ENCODE results near the gene MRPS23. TPM values are rescaled to one million over a fixed set of nuclear protein-coding genes. Genes with fewer than 3 reads are reported as not detected.

The MRPS23 gene
- total RNA-seq (10 to 100 TPM; 12.7 to 25.4 (median 15.5) TPM), polyA plus RNA-seq (10 to 100 TPM in 1 of 2 donors, 1 to 10 TPM in 1; 5.8 to 15.8 TPM)

DNA sequence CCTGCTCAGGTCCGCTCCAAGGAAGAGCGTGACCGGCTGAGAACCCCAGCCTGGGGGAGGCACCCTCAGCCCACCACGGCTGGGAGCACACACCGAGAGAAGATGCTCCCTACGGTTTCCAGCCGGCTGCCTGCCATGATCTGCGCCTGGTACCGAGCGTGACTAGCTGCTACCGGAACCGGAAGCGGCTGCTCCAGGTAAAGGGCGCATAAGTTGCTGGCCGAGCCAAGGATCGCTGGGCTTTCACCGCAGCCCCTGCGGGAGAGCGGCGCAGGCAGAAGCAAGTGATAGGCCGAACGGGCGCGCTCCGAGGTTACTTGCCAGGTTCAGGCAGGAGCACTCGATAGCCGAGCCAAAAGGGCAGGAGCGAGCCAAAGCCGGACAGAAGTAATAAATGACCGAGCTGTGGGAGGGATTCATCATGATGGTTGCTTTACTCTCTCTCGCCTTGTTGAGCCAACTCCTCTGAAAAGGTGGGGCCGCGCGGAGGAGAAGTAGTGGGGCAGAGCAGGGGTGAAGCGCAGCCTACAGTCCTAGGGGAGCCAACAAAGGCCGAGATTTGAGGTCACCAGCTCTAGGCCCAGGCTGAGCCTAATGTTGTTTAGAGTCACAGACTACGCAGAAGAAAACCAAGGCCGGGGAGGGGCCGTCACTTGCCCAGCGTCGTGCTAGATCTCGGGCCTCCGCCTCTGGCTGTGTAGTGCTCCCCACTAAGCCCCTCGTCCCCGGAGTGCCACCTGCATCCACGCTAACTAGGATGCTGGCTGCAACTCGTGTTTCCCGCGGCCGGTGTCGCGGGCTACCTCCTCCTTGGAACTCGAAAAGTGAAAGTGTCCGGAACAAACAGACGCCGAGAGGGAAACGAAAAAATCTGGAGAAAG lies at the start of gene MRPS23:
MRPS23 (minus strand) TSS at position 171 of the 881 bp plus-strand sequence; CDS start at position 137, 34 bp downstream.
- H3K27me3 ChIP-seq, result no peaks in the 10 kb centered on the region
- intact Hi-C loops (cut with DNase I), result loop anchor here in 1 of 3 donors (10.0 kb wide), 1 partner anchor 265 kb away; no protein-coding TSS in a partner anchor
- H3K36me3 ChIP-seq, result peaks cover 0 to 5% (median 0%) of the 10 kb centered on the region in 3 donors
- 0 to 1% methylated on average over 54 to 57 of the region's 57 CpGs for WGBS, 2 donors
- FAIRE-seq (peak; percentile 78), ATAC-seq (peak; percentile 92 to 97 (median 94)), DNase-seq (peak; percentile 95 to 99 (median 98))
- peaks cover 21 to 39% (median 26%) of the 10 kb centered on the region in 3 donors for H3K4me1 ChIP-seq
- H3K9me3 ChIP-seq, result no peaks in the 10 kb centered on the region
- H3K4me3 ChIP-seq, result peak within 1 kb of the TSS; percentile 75 to 92 (median 84)
- peak within 1 kb of the TSS; percentile 53 to 96 (median 86) for H3K27ac ChIP-seq
- TF ChIP-seq, protein P1, sequence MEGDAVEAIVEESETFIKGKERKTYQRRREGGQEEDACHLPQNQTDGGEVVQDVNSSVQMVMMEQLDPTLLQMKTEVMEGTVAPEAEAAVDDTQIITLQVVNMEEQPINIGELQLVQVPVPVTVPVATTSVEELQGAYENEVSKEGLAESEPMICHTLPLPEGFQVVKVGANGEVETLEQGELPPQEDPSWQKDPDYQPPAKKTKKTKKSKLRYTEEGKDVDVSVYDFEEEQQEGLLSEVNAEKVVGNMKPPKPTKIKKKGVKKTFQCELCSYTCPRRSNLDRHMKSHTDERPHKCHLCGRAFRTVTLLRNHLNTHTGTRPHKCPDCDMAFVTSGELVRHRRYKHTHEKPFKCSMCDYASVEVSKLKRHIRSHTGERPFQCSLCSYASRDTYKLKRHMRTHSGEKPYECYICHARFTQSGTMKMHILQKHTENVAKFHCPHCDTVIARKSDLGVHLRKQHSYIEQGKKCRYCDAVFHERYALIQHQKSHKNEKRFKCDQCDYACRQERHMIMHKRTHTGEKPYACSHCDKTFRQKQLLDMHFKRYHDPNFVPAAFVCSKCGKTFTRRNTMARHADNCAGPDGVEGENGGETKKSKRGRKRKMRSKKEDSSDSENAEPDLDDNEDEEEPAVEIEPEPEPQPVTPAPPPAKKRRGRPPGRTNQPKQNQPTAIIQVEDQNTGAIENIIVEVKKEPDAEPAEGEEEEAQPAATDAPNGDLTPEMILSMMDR (IDR thresholded peaks at IDR 0.05), result no peak

DNA sequence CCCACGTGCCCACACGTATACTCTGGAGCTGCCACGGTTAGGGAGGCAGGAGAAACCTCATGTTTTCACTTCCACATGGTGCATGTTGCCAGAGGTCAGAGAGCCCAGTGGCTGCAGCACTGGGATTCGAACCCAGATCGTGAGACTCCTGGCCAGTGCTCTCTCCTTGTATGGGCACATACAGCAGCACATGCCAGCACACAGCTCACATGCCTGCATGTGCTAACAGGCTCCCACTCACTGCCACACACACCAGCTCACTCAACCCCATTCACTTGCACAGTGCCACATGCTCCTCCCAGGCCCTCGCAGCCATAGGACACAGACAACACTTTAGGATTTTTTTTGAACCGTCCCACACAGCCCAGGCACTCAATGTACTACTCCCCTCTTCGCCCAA lies 49.5 kb upstream of the MRPS23 start:
- FAIRE-seq (no peak), ATAC-seq (no peak)

DNA sequence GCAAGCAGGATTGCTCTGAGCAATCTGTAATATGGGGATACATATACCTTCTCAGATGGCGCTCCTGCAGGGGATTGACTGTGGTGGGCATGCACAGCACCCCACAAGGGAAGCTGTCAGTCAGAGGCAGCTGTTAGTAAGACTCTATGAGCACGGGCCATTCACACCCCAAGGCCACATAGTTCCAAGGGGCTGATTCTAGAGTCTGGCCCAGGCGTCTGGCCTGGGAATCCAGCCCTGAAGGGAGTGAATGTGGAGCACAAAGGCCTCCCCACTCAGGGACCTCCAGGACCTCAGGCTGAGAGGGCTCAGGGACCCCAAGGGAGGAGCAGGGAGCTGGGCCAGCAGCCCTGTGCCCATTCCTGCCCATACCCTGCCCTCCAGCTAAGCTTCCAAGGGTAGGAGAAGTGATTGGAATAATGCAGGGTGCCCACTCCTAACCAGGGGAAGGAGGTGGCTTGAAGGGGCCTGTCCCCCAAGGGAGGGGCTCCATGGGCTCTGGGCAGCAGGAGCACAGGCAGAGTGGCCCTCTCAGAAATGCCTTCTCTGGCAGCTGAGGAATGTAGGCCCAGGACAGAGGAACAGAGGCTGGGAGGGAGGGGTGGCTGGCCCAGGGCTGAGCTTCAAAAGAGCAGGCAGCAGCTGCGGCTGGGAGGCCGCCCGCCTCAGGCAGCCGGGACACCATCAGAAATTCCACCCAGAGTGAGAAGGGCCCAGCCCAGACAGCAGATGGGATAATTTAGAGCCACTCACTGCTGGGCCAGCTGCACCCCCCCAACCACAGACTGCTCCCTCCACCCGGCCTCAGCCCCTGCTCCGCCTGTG lies 48.9 kb upstream of the MRPS23 start:
- intact Hi-C loops (cut with DNase I), result loop anchor here in 1 of 3 donors (10.0 kb wide), 1 partner anchor 56 kb away; the partner anchor contains the start of gene CUEDC1
- no peaks in the 10 kb centered on the region for H3K36me3 ChIP-seq
- peak in 3 of 4 donors; percentile 5 to 14 (median 11) for ATAC-seq
- no peak for FAIRE-seq
- peaks cover 55 to 77% (median 75%) of the 10 kb centered on the region in 3 donors for H3K4me1 ChIP-seq
- no peak overlapping the region for H3K4me3 ChIP-seq
- H3K27ac ChIP-seq, result peak overlapping the region; percentile 71 to 96 (median 82)
- no peaks in the 10 kb centered on the region for H3K9me3 ChIP-seq
- no peaks in the 10 kb centered on the region for H3K27me3 ChIP-seq
- 44 to 45% methylated on average over 8 to 9 of the region's 9 CpGs for WGBS, 2 donors
- DNase-seq, result peak in 2 of 6 donors; percentile 56 to 58
- TF ChIP-seq, protein P1 (IDR thresholded peaks at IDR 0.05), result no peak

More for the DNA sequence above, 49.5 kb upstream of the MRPS23 start:
- intact Hi-C loops (cut with DNase I), result loop anchor here in 1 of 3 donors (10.0 kb wide), 1 partner anchor 55 kb away; the partner anchor contains the start of gene CUEDC1
- H3K4me3 ChIP-seq, result no peak overlapping the region
- H3K36me3 ChIP-seq, result no peaks in the 10 kb centered on the region
- TF ChIP-seq, protein P1 (IDR thresholded peaks at IDR 0.05), result no peak
- H3K27me3 ChIP-seq, result no peaks in the 10 kb centered on the region
- peak overlapping the region; percentile 71 to 96 (median 82) for H3K27ac ChIP-seq
- H3K9me3 ChIP-seq, result no peaks in the 10 kb centered on the region
- 62 to 72% methylated on average over 8 of the region's 8 CpGs for WGBS, 2 donors
- DNase-seq, result no peak
- H3K4me1 ChIP-seq, result peaks cover 56 to 77% (median 75%) of the 10 kb centered on the region in 3 donors

DNA sequence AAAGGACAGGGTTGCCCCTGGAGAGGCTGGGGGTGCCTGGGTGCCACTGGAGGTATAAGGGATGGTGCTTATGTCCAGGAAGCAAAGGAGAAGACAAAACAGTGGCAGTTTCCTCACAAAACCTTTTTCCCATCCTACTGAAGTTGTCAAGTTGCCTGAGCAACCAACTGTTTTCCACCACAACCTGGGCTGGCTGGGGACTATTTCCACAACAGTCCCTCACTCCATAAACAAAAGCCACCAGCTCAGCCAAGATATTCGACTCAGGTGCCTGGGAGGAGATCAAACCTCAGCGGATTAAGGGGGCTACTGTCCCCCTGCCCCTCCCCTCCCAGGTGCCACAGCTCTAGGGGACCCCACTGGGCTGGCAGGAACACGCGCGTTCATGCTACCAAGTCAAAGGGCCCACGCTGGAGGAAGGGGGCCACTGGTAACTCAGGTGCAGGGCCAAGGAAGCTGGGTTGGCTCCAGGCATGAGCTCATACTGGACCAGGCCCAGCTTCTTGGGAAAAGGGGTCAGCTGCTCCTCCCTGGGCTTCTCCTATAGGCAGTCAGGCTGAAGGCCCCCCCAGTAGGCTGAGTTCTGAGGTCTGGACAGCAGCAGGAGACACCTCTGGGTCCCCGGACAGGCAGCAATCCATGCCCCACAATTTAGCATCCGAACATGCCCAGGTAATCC lies 45.7 kb upstream of the MRPS23 start:
- Histone ChIP-seq H3K9me3 (no peaks in the 10 kb centered on the region), H3K36me3 (no peaks in the 10 kb centered on the region), H3K4me1 (peaks cover 67 to 77% (median 76%) of the 10 kb centered on the region in 3 donors), H3K27me3 (no peaks in the 10 kb centered on the region), H3K4me3 (no peak overlapping the region), H3K27ac (peak overlapping the region; percentile 85 to 96 (median 95))
- DNase-seq, result peak; percentile 71 to 87 (median 80)
- WGBS, 2 donors, result 46 to 49% methylated on average over 8 of the region's 8 CpGs
- intact Hi-C loops (cut with DNase I), result loop anchor here in 1 of 3 donors (10.0 kb wide), 1 partner anchor 59 kb away; the partner anchor contains the start of gene CUEDC1
- peak; percentile 44 to 54 (median 48) for ATAC-seq
- TF ChIP-seq, protein P1 (IDR thresholded peaks at IDR 0.05), result no peak
- FAIRE-seq, result no peak

Measured in pancreas (tissue), 10 donors.